H1 (cell line): Measurements from ENCODE around the gene SPEM3. TPM values are rescaled to one million over a fixed set of nuclear protein-coding genes. Genes with fewer than 3 reads are reported as not detected.

Experiments used
- CTCF ChIA-PET: fragments of 300-600 bp; sonication (Branson Sonifier 250); formaldehyde crosslinking; loops from one replicate; lab custom pipeline; 2021; ENCODE audit not compliant: partially characterized antibody; lab: Charles Lee
- POLR2A ChIA-PET: fragments of 300-600 bp; sonication (Branson Sonifier 250); formaldehyde crosslinking; loops from one replicate; lab custom pipeline; 2021; ENCODE audit warnings: inconsistent platforms; ENCODE audit not compliant: partially characterized antibody; lab: Charles Lee
- DNase-seq, 2 experiments: peaks; one replicate each; pipeline versions ENCODE4 v3.0.0 to v3.0.0-alpha.2; 2010 to 2022; ENCODE audit warnings: low spot score in 2 of 2, low read depth in 1 of 2, mixed read lengths in 1 of 2
- FAIRE-seq: peaks from 2 replicates; lab custom pipeline; 2011; peaks lifted over from hg19 to GRCh38; lab: Jason Lieb, UNC
- H2AFZ ChIP-seq: 2 replicates; pipeline ENCODE4 v1.8.1; 2012; ENCODE audit warnings: low read length, inconsistent platforms
- H2AK5ac ChIP-seq: 2 replicates; pipeline ENCODE4 v1.6.1; 2013; ENCODE audit warnings: low read depth, low read length
- H2BK120ac ChIP-seq: replicated peaks from 2 replicates; pipeline ENCODE3; 2013; ENCODE audit warnings: low read depth, low read length, inconsistent platforms
- H2BK12ac ChIP-seq: 2 replicates; pipeline ENCODE4 v1.6.1; 2013; ENCODE audit warnings: low read depth, low read length
- H2BK15ac ChIP-seq: 2 replicates; pipeline ENCODE4 v1.6.1; 2013; ENCODE audit warnings: low read length
- H2BK20ac ChIP-seq: 2 replicates; pipeline ENCODE4 v1.6.1; 2013; ENCODE audit warnings: low read length
- H2BK5ac ChIP-seq: 2 replicates; pipeline ENCODE4 v1.6.1; 2013; ENCODE audit warnings: low read depth, low read length
- H3K14ac ChIP-seq: 2 replicates; pipeline ENCODE4 v1.6.1; 2013; ENCODE audit warnings: inconsistent platforms; ENCODE audit not compliant: insufficient read length
- H3K18ac ChIP-seq: 2 replicates; pipeline ENCODE4 v1.6.1; 2013; ENCODE audit warnings: low read length; ENCODE audit errors: extremely low read depth
- H3K23ac ChIP-seq: 2 replicates; pipeline ENCODE4 v1.6.1; 2013; ENCODE audit warnings: inconsistent platforms; ENCODE audit not compliant: insufficient read length
- H3K23me2 ChIP-seq: 2 replicates; pipeline ENCODE4 v1.6.1; 2013; ENCODE audit warnings: low read depth, low read length
- H3K27ac ChIP-seq: 2 replicates; pipeline ENCODE4 v1.6.1; 2011; ENCODE audit warnings: low read depth, low read length, inconsistent platforms
- H3K27me3 ChIP-seq, 4 experiments: replicated peaks in 1 of 4; 1 replicate in 1 of 4; 2 replicates in 3 of 4; pipeline versions ENCODE4 v1.6.1 to v1.8.1; 2011 to 2013; ENCODE audit warnings: low read length in 3 of 4, mild to moderate bottlenecking in 3 of 4, inconsistent platforms in 2 of 4, mixed read lengths in 2 of 4, moderate library complexity in 1 of 4; ENCODE audit not compliant: control insufficient read depth in 3 of 4, insufficient read depth in 3 of 4; ENCODE audit errors: extremely low read depth in 1 of 4
- H3K36me3 ChIP-seq, 4 experiments: 2 replicates each; pipeline versions ENCODE4 v1.6.1 to v1.8.1; 2011 to 2013; ENCODE audit warnings: mild to moderate bottlenecking in 4 of 4, low read length in 3 of 4, moderate library complexity in 2 of 4, control low read depth in 1 of 4, inconsistent platforms in 1 of 4; ENCODE audit not compliant: insufficient read depth in 4 of 4, control insufficient read depth in 2 of 4
- H3K4ac ChIP-seq: replicated peaks from 2 replicates; pipeline ENCODE3; 2013; ENCODE audit warnings: low read length, low read depth, mixed read lengths, inconsistent platforms; ENCODE audit not compliant: insufficient read length
- H3K4me1 ChIP-seq, 4 experiments: replicated peaks in 1 of 4; 1 replicate in 1 of 4; 2 replicates in 3 of 4; pipeline versions ENCODE4 v1.6.1 to v1.8.1; 2011 to 2013; ENCODE audit warnings: low read length in 3 of 4, inconsistent platforms in 2 of 4, mixed read lengths in 1 of 4; ENCODE audit not compliant: insufficient read depth in 4 of 4, control insufficient read depth in 3 of 4
- H3K4me2 ChIP-seq, 2 experiments: 2 replicates each; pipeline versions ENCODE4 v1.6.1 to v1.8.1; 2011 to 2013; ENCODE audit warnings: low read depth in 2 of 2, low read length in 2 of 2, control low read depth in 1 of 2, inconsistent platforms in 1 of 2, mild to moderate bottlenecking in 1 of 2; ENCODE audit not compliant: insufficient read depth in 1 of 2
- H3K4me3 ChIP-seq, 4 experiments: fragments of 200-600, 300-600 bp in 1 of 4; sonication (generic), shearing (Covaris generic), sonication (Bioruptor Twin) in 1 of 4; 2 replicates each; pipeline versions ENCODE4 v1.5.1 to v1.8.1; 2011 to 2016; ENCODE audit warnings: low read length in 4 of 4, low read depth in 3 of 4, control low read depth in 2 of 4, inconsistent platforms in 2 of 4, mild to moderate bottlenecking in 2 of 4, mixed read lengths in 1 of 4, moderate library complexity in 1 of 4; ENCODE audit not compliant: insufficient read depth in 2 of 4; ENCODE audit errors: extremely low read depth in 1 of 4
- H3K56ac ChIP-seq: replicated peaks from 2 replicates; pipeline ENCODE3; 2013; ENCODE audit warnings: low read depth, mild to moderate bottlenecking, mixed read lengths, low read length, inconsistent platforms; ENCODE audit not compliant: insufficient read length
- H3K79me1 ChIP-seq: 2 replicates; pipeline ENCODE4 v1.6.1; 2013; ENCODE audit warnings: low read depth, low read length, control low read depth
- H3K79me2 ChIP-seq, 2 experiments: 2 replicates each; pipeline versions ENCODE4 v1.6.1 to v1.8.1; 2012 to 2013; ENCODE audit warnings: low read length in 2 of 2, mild to moderate bottlenecking in 2 of 2, inconsistent platforms in 1 of 2; ENCODE audit not compliant: insufficient read depth in 2 of 2, control insufficient read depth in 1 of 2
- H3K9ac ChIP-seq, 4 experiments: replicated peaks in 1 of 4; 1 replicate in 1 of 4; 2 replicates in 3 of 4; pipeline versions ENCODE4 v1.6.1 to v1.8.1; 2011 to 2013; ENCODE audit warnings: low read depth in 3 of 4, low read length in 3 of 4, control low read depth in 2 of 4, mild to moderate bottlenecking in 2 of 4, moderate library complexity in 2 of 4, inconsistent platforms in 1 of 4; ENCODE audit errors: extremely low read depth in 1 of 4
- H3K9me3 ChIP-seq, 2 experiments: 2 replicates each; pipeline versions ENCODE4 v1.6.1 to v1.8.1; 2012 to 2013; ENCODE audit warnings: mild to moderate bottlenecking in 2 of 2, moderate library complexity in 2 of 2, control low read depth in 1 of 2, inconsistent platforms in 1 of 2, low read depth in 1 of 2, low read length in 1 of 2, mixed read lengths in 1 of 2; ENCODE audit not compliant: insufficient read depth in 2 of 2
- H4K20me1 ChIP-seq, 2 experiments: replicated peaks in 1 of 2; 2 replicates each; pipeline versions ENCODE3 to v1.8.1; 2011 to 2013; ENCODE audit warnings: inconsistent platforms in 2 of 2, low read length in 2 of 2, mild to moderate bottlenecking in 1 of 2; ENCODE audit not compliant: insufficient read depth in 2 of 2, control insufficient read depth in 1 of 2
- H4K5ac ChIP-seq: 2 replicates; pipeline ENCODE4 v1.6.1; 2013; ENCODE audit warnings: low read length, low read depth, mixed read lengths, inconsistent platforms; ENCODE audit not compliant: insufficient read length
- H4K8ac ChIP-seq: 2 replicates; pipeline ENCODE4 v1.8.0; 2013; ENCODE audit warnings: mild to moderate bottlenecking, moderate library complexity, low read length, inconsistent platforms; ENCODE audit not compliant: insufficient read depth; ENCODE audit errors: extremely low read depth
- H4K91ac ChIP-seq: replicated peaks from 2 replicates; pipeline ENCODE3; 2013; ENCODE audit warnings: low read length, mixed read lengths, inconsistent platforms; ENCODE audit not compliant: insufficient read length
- CTBP2 ChIP-seq: IDR thresholded peaks from 2 replicates; pipeline ENCODE4 v1.7.0; 2011; ENCODE audit warnings: borderline replicate concordance, mild to moderate bottlenecking, moderate library complexity, mixed read lengths, low read length; ENCODE audit not compliant: insufficient read depth, insufficient read length
- CTCF ChIP-seq, 3 experiments: IDR thresholded peaks; 1 replicate in 2 of 3; 2 replicates in 1 of 3; pipeline versions ENCODE4 v1.5.1 to v1.6.1; 2011; ENCODE audit warnings: low read length in 3 of 3, mild to moderate bottlenecking in 3 of 3, inconsistent platforms in 2 of 3, low read depth in 1 of 3, moderate library complexity in 1 of 3; ENCODE audit not compliant: insufficient read depth in 1 of 3; ENCODE audit errors: control extremely low read depth in 1 of 3
- EZH2 ChIP-seq: fragments of 200-600 bp; sonication (generic); IDR thresholded peaks from 2 replicates; pipeline ENCODE4 v1.7.1; 2012; ENCODE audit warnings: low read depth, mild to moderate bottlenecking, moderate library complexity, low read length, inconsistent platforms; ENCODE audit not compliant: severe bottlenecking
- HDAC2 ChIP-seq, 2 experiments: fragments of 300-600 bp in 1 of 2; sonication (generic) in 1 of 2; IDR thresholded peaks; 2 replicates each; pipeline ENCODE4 v1.6.1; 2011 to 2012; ENCODE audit warnings: low read depth in 2 of 2, low read length in 2 of 2, mild to moderate bottlenecking in 2 of 2, moderate library complexity in 2 of 2, borderline replicate concordance in 1 of 2, inconsistent platforms in 1 of 2
- KDM1A ChIP-seq: fragments of 200-600, 300-600 bp; sonication (generic); IDR thresholded peaks from 2 replicates; pipeline ENCODE4 v1.7.1; 2016; ENCODE audit warnings: mild to moderate bottlenecking, low read length, borderline replicate concordance
- MAFK ChIP-seq: IDR thresholded peaks from 2 replicates; pipeline ENCODE4 v1.6.1; 2012; ENCODE audit warnings: low read depth, mild to moderate bottlenecking, improper control_type of control experiment, low read length
- SAP30 ChIP-seq: fragments of 300-600 bp; sonication (generic); IDR thresholded peaks from 2 replicates; pipeline ENCODE4 v1.7.1; 2012; ENCODE audit warnings: low read length, moderate library complexity, mild to moderate bottlenecking, inconsistent platforms; ENCODE audit not compliant: insufficient read depth, insufficient replicate concordance
- SIN3A ChIP-seq, 2 experiments: IDR thresholded peaks in 1 of 2; conservative IDR thresholded peaks in 1 of 2; 2 replicates each; pipeline ENCODE4 v1.6.1; 2011 to 2012; ENCODE audit warnings: low read length in 2 of 2, improper control_type of control experiment in 1 of 2, low read depth in 1 of 2, mild to moderate bottlenecking in 1 of 2
- WGBS, 2 experiments: shearing (Covaris generic) in 1 of 2; methylation state at CpG; one replicate each; pipeline versions ENCODE4 v1.1.6 to v1.1.7; 2013 to 2015; ENCODE audit warnings: low lambda C conversion rate in 2 of 2, mixed read lengths in 2 of 2, inconsistent platforms in 1 of 2, low coverage in 1 of 2, missing lambda C conversion rate in 1 of 2; ENCODE audit not compliant: insufficient replicate concordance in 2 of 2, insufficient coverage in 1 of 2, insufficient read length in 1 of 2; ENCODE audit errors: extremely low coverage in 1 of 2, missing lambda C conversion rate in 1 of 2; 5-methylcytosine and 5-hydroxymethylcytosine counted together
- polyA plus RNA-seq, 7 experiments: library from polyadenylated mRNA; depleted of rRNA in 3 of 7; stranded (reverse) in 5 of 7; unstranded in 2 of 7; fragments of >200 nt in 5 of 7; fragments of 200-250 nt in 2 of 7; gene quantifications; 1 replicate in 5 of 7; 2 replicates in 1 of 7; 4 replicates in 1 of 7; pipeline versions ENCODE4 v1.2.1 to v1.2.3, GENCODE V29; 2011 to 2013; ENCODE audit warnings: missing spikeins in 2 of 7, mixed read lengths in 2 of 7
- total RNA-seq: library from RNA; stranded (reverse); fragmentation: NEBNext Ultra II Directional; extraction: Animal tissue kit (Norgen Biotek cat#: 25700); gene quantifications from 2 replicates; pipeline ENCODE4 v1.2.1, GENCODE V29; 2021

The SPEM3 gene
- total and polyA plus RNA-seq, 2 of the 8 experiments (the other 6 are each of a cell fraction or from before 2014, with no cell fraction given), result 0.02 TPM; not detected in 1

- H3K27ac ChIP-seq, result peak overlapping the region; percentile 98; the same call in 1 of the 2 replicates
- H3K27me3 ChIP-seq, result peaks cover 2 to 19% (median 13%) of the 10 kb centered on the region in 4 experiments; a peak in 6 of 7 replicates
- no peaks in the 10 kb centered on the region for H4K20me1 ChIP-seq
- peak overlapping the region; percentile 12 for H4K91ac ChIP-seq
- H3K14ac ChIP-seq, result no peak overlapping the region
- CTCF ChIA-PET, result interaction anchor here (0.6 to 5.4 kb wide), 25 partner anchors 8 to 144 kb away, joined by 3 to 26 read pairs (median 3); partner anchors contain the start of genes NLGN2, SLC35G6, SPEM2 and TMEM256
- H2BK120ac ChIP-seq, result no peak overlapping the region
- H3K23me2 ChIP-seq, result peaks cover 34% of the 10 kb centered on the region; the same call in 1 of the 2 replicates
- no peaks in the 10 kb centered on the region for H3K9me3 ChIP-seq
- no peak overlapping the region for H2AK5ac ChIP-seq
- no peak overlapping the region for H2BK20ac ChIP-seq
- no peak overlapping the region for H2AFZ ChIP-seq
- H3K4ac ChIP-seq, result no peak overlapping the region
- H3K4me3 ChIP-seq, result peak overlapping the region; percentile 50 to 83 (median 67)
- peak overlapping the region; percentile 76 for H3K18ac ChIP-seq
- H3K4me2 ChIP-seq, result peak overlapping the region; percentile 91
- no peak overlapping the region for H4K8ac ChIP-seq
- peaks cover 3 to 35% (median 18%) of the 10 kb centered on the region in 4 experiments for H3K4me1 ChIP-seq
- H2BK5ac ChIP-seq, result no peak overlapping the region; the same call in 1 of the 2 replicates
- H3K79me2 ChIP-seq, result no peaks in the 10 kb centered on the region
- FAIRE-seq (no peak), DNase-seq (no peak)
- no peak overlapping the region for H3K56ac ChIP-seq
- H2BK15ac ChIP-seq, result no peak overlapping the region; the same call in 1 of the 2 replicates
- H3K36me3 ChIP-seq, result no peaks in the 10 kb centered on the region
- no peak overlapping the region for H3K23ac ChIP-seq
- POLR2A ChIA-PET, result interaction anchor here (0.6 to 15.5 kb wide), 28 partner anchors 11 to 826 kb away, joined by 3 to 339 read pairs (median 4); partner anchors contain the start of genes ACAP1, NLGN2, POLR2A and SLC35G6
- H2BK12ac ChIP-seq, result peak overlapping the region; percentile 62; the same call in 1 of the 2 replicates
- peak overlapping the region in 2 of 4 experiments; percentile 94 to 95; a peak in 4 of 7 replicates for H3K9ac ChIP-seq
- H3K79me1 ChIP-seq, result no peaks in the 10 kb centered on the region
- peak overlapping the region; percentile 71 for H4K5ac ChIP-seq
- WGBS, 2 experiments, result 0% methylated on average over 10 of the region's 12 CpGs; no CpG with 5 or more reads in 1 of the 2 experiments
- TF ChIP-seq HDAC2 (IDR thresholded peaks at IDR 0.05; ENCODE audit: borderline replicate concordance in 1 of 2, low read depth in 2 of 2, low read length in 2 of 2) (peak; percentile 56 to 87; a peak in 3 of 4 replicates), CTCF (IDR thresholded peaks at IDR 0.05; ENCODE audit: control extremely low read depth in 1 of 3, insufficient read depth in 1 of 3, low read depth in 1 of 3, low read length in 3 of 3) (peak in 1 of 3 experiments; percentile 12; a peak in 1 of 4 replicates), SAP30 (peak; percentile 54), MAFK (peak; percentile 91; the same call in 1 of the 2 replicates), KDM1A (0 out of 2 replicates have a peak, but pooled peaks have one; percentile 32), SIN3A (conservative IDR thresholded peaks at IDR 0.05 in 1 of 2, IDR thresholded peaks at IDR 0.05 in 1 of 2; ENCODE audit: low read depth in 1 of 2, low read length in 2 of 2) (peak in 1 of 2 experiments; percentile 83; a peak in 3 of 4 replicates), EZH2 (no peak), CTBP2 (peak; percentile 53)
These were observed 12.2 kb downstream of the SPEM3 start for GRCh38 chr17:7440834-7441195.
